ENCODE measurements around the gene C22orf23. TPM values are rescaled to one million over a fixed set of nuclear protein-coding genes. Genes with fewer than 3 reads are reported as not detected.
A peak's percentile ranks its signal among the peaks of the same experiment; 100 is the strongest.

The C22orf23 gene
- total RNA-seq, 1 experiment from 2014 or later, result 0.47 TPM

GRCh38 chr22:37954686-37955085 lies 1.3 kb upstream of the C22orf23 start:
- intact Hi-C loops (cut with micrococcal nuclease), result no loop called here
- TF ChIP-seq SRF (IDR thresholded peaks at IDR 0.05; ENCODE audit: low read depth), result no peak
- no peak for TF ChIP-seq EZH2phosphoT487 (IDR thresholded peaks at IDR 0.05; ENCODE audit: borderline replicate concordance)
- TF ChIP-seq TCF7L2 (IDR thresholded peaks at IDR 0.05; ENCODE audit: borderline replicate concordance, extremely low read depth, insufficient read depth, insufficient read length), result no peak
- H3K4me2 ChIP-seq (ENCODE audit: low read length), result peak overlapping the region; percentile 99
- no peaks in the 10 kb centered on the region for H3K27me3 ChIP-seq (ENCODE audit: insufficient read depth, low read length)
- H4K20me1 ChIP-seq (ENCODE audit: insufficient read depth), result no peaks in the 10 kb centered on the region
- H3K79me2 ChIP-seq (ENCODE audit: insufficient read depth, low read length), result peaks cover 55% of the 10 kb centered on the region
- H3K27ac ChIP-seq (ENCODE audit: low read depth, low read length), result no peak overlapping the region; the same call in 1 of the 2 replicates
- CTCF ChIA-PET, result interaction anchor here (2.0 kb wide), 1 partner anchor 11 kb away, joined by 8 read pairs; no protein-coding TSS in a partner anchor
- no peak for DNase-seq (ENCODE audit: low read depth, low spot score)
- BruUV-seq (replicated peaks), result no TSS peak
- H3K9me2 ChIP-seq (ENCODE audit: insufficient read depth), result no peaks in the 10 kb centered on the region
- POLR2A ChIA-PET, result interaction anchor here (0.7 kb wide), 1 partner anchor 147 kb away, joined by 4 read pairs; the partner anchor contains the start of gene GCAT
- no peak for ATAC-seq
- no peak overlapping the region for H2AFZ ChIP-seq (ENCODE audit: low read depth, low read length, poor library complexity, severe bottlenecking)
- H3K4me3 ChIP-seq (replicated peaks in 1 of 2; ENCODE audit: low read depth in 1 of 2, low read length in 2 of 2), result peak overlapping the region; percentile 99
- H3K9me3 ChIP-seq (ENCODE audit: control insufficient read depth in 1 of 2, insufficient read depth in 1 of 2, low read depth in 1 of 2, low read length in 2 of 2), result no peaks in the 10 kb centered on the region
- H3K4me1 ChIP-seq (ENCODE audit: control insufficient read depth in 1 of 2, insufficient read depth in 2 of 2, low read length in 2 of 2), result peaks cover 7 to 17% of the 10 kb centered on the region in 2 experiments; a peak in 3 of 4 replicates
- peaks cover 24 to 29% of the 10 kb centered on the region in 2 experiments for H3K36me3 ChIP-seq (ENCODE audit: control insufficient read depth in 1 of 2, insufficient read depth in 2 of 2, low read length in 2 of 2)
- peak overlapping the region; percentile 93 for H3K9ac ChIP-seq (ENCODE audit: low read length)
- RAD21 ChIA-PET (ENCODE audit: low non-redundant PET in 1 of 2, low total read pairs in 2 of 2, uncharacterized antibody in 2 of 2, unreplicated experiment in 2 of 2), result interaction anchor here in 1 of 2 experiments (0.6 to 1.2 kb wide), 2 partner anchors 8 to 135 kb away, joined by 3 read pairs; no protein-coding TSS in a partner anchor

- CTCF ChIA-PET, result interaction anchor here (0.8 to 2.0 kb wide), 3 partner anchors 13 to 99 kb away, joined by 3 to 13 read pairs (median 8); no protein-coding TSS in a partner anchor
- DNase-seq (ENCODE audit: low read depth, low spot score) (no peak), ATAC-seq (no peak)
- Histone ChIP-seq H3K27ac (ENCODE audit: low read depth, low read length) (no peak overlapping the region; the same call in 1 of the 2 replicates), H3K9me3 (ENCODE audit: control insufficient read depth in 1 of 2, insufficient read depth in 1 of 2, low read depth in 1 of 2, low read length in 2 of 2) (no peaks in the 10 kb centered on the region), H3K4me1 (ENCODE audit: control insufficient read depth in 1 of 2, insufficient read depth in 2 of 2, low read length in 2 of 2) (peaks cover 7 to 17% of the 10 kb centered on the region in 2 experiments; a peak in 3 of 4 replicates), H3K27me3 (ENCODE audit: insufficient read depth, low read length) (no peaks in the 10 kb centered on the region), H3K36me3 (ENCODE audit: control insufficient read depth in 1 of 2, insufficient read depth in 2 of 2, low read length in 2 of 2) (peaks cover 11 to 15% of the 10 kb centered on the region in 2 experiments; a peak in 3 of 4 replicates), H3K9me2 (ENCODE audit: insufficient read depth) (no peaks in the 10 kb centered on the region), H3K9ac (ENCODE audit: low read length) (peak overlapping the region; percentile 93), H3K4me3 (replicated peaks in 1 of 2; ENCODE audit: low read depth in 1 of 2, low read length in 2 of 2) (peak overlapping the region; percentile 99), H2AFZ (ENCODE audit: low read depth, low read length, poor library complexity, severe bottlenecking) (no peak overlapping the region), H3K79me2 (ENCODE audit: insufficient read depth, low read length) (peaks cover 42% of the 10 kb centered on the region), H3K4me2 (ENCODE audit: low read length) (peak overlapping the region; percentile 99), H4K20me1 (ENCODE audit: insufficient read depth) (no peaks in the 10 kb centered on the region)
- POLR2A ChIA-PET, result interaction anchor here (1.0 to 1.3 kb wide), 4 partner anchors 9 to 146 kb away, joined by 3 to 8 read pairs (median 4); partner anchors contain the start of gene GCAT
- intact Hi-C loops (cut with micrococcal nuclease), result no loop called here
- RAD21 ChIA-PET (ENCODE audit: low non-redundant PET in 1 of 2, low total read pairs in 2 of 2, uncharacterized antibody in 2 of 2, unreplicated experiment in 2 of 2), result no interaction called here
- TSS peak; percentile 52 for BruUV-seq (replicated peaks)
- no peak for TF ChIP-seq ATF3 (IDR thresholded peaks at IDR 0.05)
- no peak for TF ChIP-seq YY1 (IDR thresholded peaks at IDR 0.05; ENCODE audit: extremely low read depth, insufficient replicate concordance, low read depth, low read length)
- no peak for TF ChIP-seq EZH2 (IDR thresholded peaks at IDR 0.05)
- TF ChIP-seq ZNF274 (IDR thresholded peaks at IDR 0.05; ENCODE audit: low read depth, low read length), result no peak
- TF ChIP-seq ELF1 (IDR thresholded peaks at IDR 0.05; ENCODE audit: borderline replicate concordance, low read depth), result no peak
- no peak for TF ChIP-seq CBX3 (IDR thresholded peaks at IDR 0.05; ENCODE audit: low read depth)
- no peak for TF ChIP-seq CEBPB (IDR thresholded peaks at IDR 0.05; ENCODE audit: low read depth)
- no peak for TF ChIP-seq SP1 (IDR thresholded peaks at IDR 0.05; ENCODE audit: low read depth)
- no peak for TF ChIP-seq EZH2phosphoT487 (IDR thresholded peaks at IDR 0.05; ENCODE audit: borderline replicate concordance)
- no peak for TF ChIP-seq SIN3A (IDR thresholded peaks at IDR 0.05; ENCODE audit: low read depth)
- no peak for TF ChIP-seq TCF7L2 (IDR thresholded peaks at IDR 0.05; ENCODE audit: borderline replicate concordance, extremely low read depth, insufficient read depth, insufficient read length)
- TF ChIP-seq REST (IDR thresholded peaks at IDR 0.05; ENCODE audit: low read depth), result no peak
- TF ChIP-seq POLR2A (IDR thresholded peaks at IDR 0.05; ENCODE audit: borderline replicate concordance, extremely low read depth, insufficient read depth, insufficient read length), result no peak
- TF ChIP-seq JUND (IDR thresholded peaks at IDR 0.05), result no peak
Measured at GRCh38 chr22:37953062-37953436, 352 bp downstream of the C22orf23 start.
